Adrenal gland (tissue), 5 donors: ENCODE measurements around the gene TRIO.

ENCODE experiments used
- CTCF ChIP-seq, 6 experiments: fragments of 450-650 bp in 4 of 6; fragments of 200-600 bp in 2 of 6; sonication (generic) in 1 of 6; IDR thresholded peaks; 1 replicate in 5 of 6; 2 replicates in 1 of 6; pipeline versions ENCODE4 v1.5.1 to v1.8.0; 2016 to 2021; ENCODE audit warnings: antibody characterized with exemption in 6 of 6, mild to moderate bottlenecking in 2 of 6, moderate library complexity in 1 of 6
- POLR2A ChIP-seq, 2 donors: fragments of 450-650 bp; IDR thresholded peaks; one replicate each; pipeline ENCODE4 v1.6.1; 2017; ENCODE audit warnings: antibody characterized with exemption in 2 of 2, mild to moderate bottlenecking in 2 of 2, moderate library complexity in 1 of 2
- donor health status: DM: no; HTN: no; CAD: no.

GRCh38 chr5:14309199-14309598 lies 166.1 kb downstream of the TRIO start:
- TF ChIP-seq CTCF (IDR thresholded peaks at IDR 0.05) (no peak), POLR2A (IDR thresholded peaks at IDR 0.05) (no peak)
